ENCODE results near the gene CXXC4. TPM values are rescaled to one million over a fixed set of nuclear protein-coding genes. Genes with fewer than 3 reads are reported as not detected.
A peak's percentile ranks its signal among the peaks of the same experiment; 100 is the strongest.

CXXC4 gene
- polyA plus RNA-seq, 3 donors = not detected

- Mint-ChIP-seq H3K27me3 (ENCODE audit: low read depth in 3 of 3) (peaks cover 5 to 21% (median 9%) of the 10 kb centered on the region in 3 donors), H3K9me3 (peaks cover 0 to 2% (median 0%) of the 10 kb centered on the region in 7 donors), H3K36me3 (no peaks in the 10 kb centered on the region), H3K4me1 (no peaks in the 10 kb centered on the region), H3K27ac (no peak overlapping the region), H3K4me3 (peak overlapping the region in 1 of 2 donors; percentile 31)
- H2AFZ ChIP-seq (ENCODE audit: insufficient read depth, low read depth, low read length, poor library complexity, severe bottlenecking) = no peak overlapping the region
- H3K27me3 ChIP-seq (ENCODE audit: control insufficient read depth in 2 of 2, insufficient read depth in 2 of 2, low read length in 2 of 2) = peaks cover 15 to 32% of the 10 kb centered on the region in 2 donors
- H3K4me3 ChIP-seq (replicated peaks in 1 of 3; ENCODE audit: low read depth in 2 of 3, low read length in 3 of 3) = no peak overlapping the region
- no peak overlapping the region for H3K9ac ChIP-seq (ENCODE audit: insufficient read depth, low read length, poor library complexity, severe bottlenecking)
- H3K27ac ChIP-seq (ENCODE audit: low read depth in 1 of 2, low read length in 2 of 2) = no peak overlapping the region
- H3K79me2 ChIP-seq (ENCODE audit: insufficient read depth, low read length) = no peaks in the 10 kb centered on the region
- no peak for DNase-seq
- H3K9me3 ChIP-seq (replicated peaks in 1 of 2; ENCODE audit: control insufficient read depth in 1 of 2, insufficient read depth in 1 of 2, low read length in 2 of 2) = no peaks in the 10 kb centered on the region
- no peak overlapping the region for H3K4me2 ChIP-seq (replicated peaks; ENCODE audit: extremely low read depth, low read length, poor library complexity, severe bottlenecking)
- 95% methylated on average over 2 of the region's 2 CpGs for WGBS (ENCODE audit: insufficient coverage)
- no peaks in the 10 kb centered on the region for H4K20me1 ChIP-seq (ENCODE audit: insufficient read depth, low read length)
- no peaks in the 10 kb centered on the region for H3K4me1 ChIP-seq (ENCODE audit: control insufficient read depth in 1 of 2, insufficient read depth in 2 of 2, low read length in 2 of 2)
- intact Hi-C loops (cut with micrococcal nuclease) = no loop called here
- H3K36me3 ChIP-seq (replicated peaks in 1 of 2; ENCODE audit: control insufficient read depth in 1 of 2, insufficient read depth in 2 of 2, low read length in 2 of 2) = no peaks in the 10 kb centered on the region
- TF ChIP-seq, protein P1, sequence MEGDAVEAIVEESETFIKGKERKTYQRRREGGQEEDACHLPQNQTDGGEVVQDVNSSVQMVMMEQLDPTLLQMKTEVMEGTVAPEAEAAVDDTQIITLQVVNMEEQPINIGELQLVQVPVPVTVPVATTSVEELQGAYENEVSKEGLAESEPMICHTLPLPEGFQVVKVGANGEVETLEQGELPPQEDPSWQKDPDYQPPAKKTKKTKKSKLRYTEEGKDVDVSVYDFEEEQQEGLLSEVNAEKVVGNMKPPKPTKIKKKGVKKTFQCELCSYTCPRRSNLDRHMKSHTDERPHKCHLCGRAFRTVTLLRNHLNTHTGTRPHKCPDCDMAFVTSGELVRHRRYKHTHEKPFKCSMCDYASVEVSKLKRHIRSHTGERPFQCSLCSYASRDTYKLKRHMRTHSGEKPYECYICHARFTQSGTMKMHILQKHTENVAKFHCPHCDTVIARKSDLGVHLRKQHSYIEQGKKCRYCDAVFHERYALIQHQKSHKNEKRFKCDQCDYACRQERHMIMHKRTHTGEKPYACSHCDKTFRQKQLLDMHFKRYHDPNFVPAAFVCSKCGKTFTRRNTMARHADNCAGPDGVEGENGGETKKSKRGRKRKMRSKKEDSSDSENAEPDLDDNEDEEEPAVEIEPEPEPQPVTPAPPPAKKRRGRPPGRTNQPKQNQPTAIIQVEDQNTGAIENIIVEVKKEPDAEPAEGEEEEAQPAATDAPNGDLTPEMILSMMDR (IDR thresholded peaks at IDR 0.05) = no peak
These were observed 7.8 kb upstream of the CXXC4 start for GRCh38 chr4:104502471-104502870.

- Histone ChIP-seq H3K36me3 (replicated peaks in 1 of 2; ENCODE audit: control insufficient read depth in 1 of 2, insufficient read depth in 2 of 2, low read length in 2 of 2) (no peaks in the 10 kb centered on the region), H3K4me3 (replicated peaks in 1 of 3; ENCODE audit: low read depth in 2 of 3, low read length in 3 of 3) (no peak overlapping the region), H4K20me1 (ENCODE audit: insufficient read depth, low read length) (no peaks in the 10 kb centered on the region), H3K9me3 (replicated peaks in 1 of 2; ENCODE audit: control insufficient read depth in 1 of 2, insufficient read depth in 1 of 2, low read length in 2 of 2) (no peaks in the 10 kb centered on the region), H3K79me2 (ENCODE audit: insufficient read depth, low read length) (no peaks in the 10 kb centered on the region), H2AFZ (ENCODE audit: insufficient read depth, low read depth, low read length, poor library complexity, severe bottlenecking) (no peak overlapping the region), H3K4me2 (replicated peaks; ENCODE audit: extremely low read depth, low read length, poor library complexity, severe bottlenecking) (no peak overlapping the region), H3K27me3 (ENCODE audit: control insufficient read depth in 2 of 2, insufficient read depth in 2 of 2, low read length in 2 of 2) (peaks cover 24 to 42% of the 10 kb centered on the region in 2 donors), H3K27ac (ENCODE audit: low read depth in 1 of 2, low read length in 2 of 2) (no peak overlapping the region), H3K9ac (ENCODE audit: insufficient read depth, low read length, poor library complexity, severe bottlenecking) (no peak overlapping the region), H3K4me1 (ENCODE audit: control insufficient read depth in 1 of 2, insufficient read depth in 2 of 2, low read length in 2 of 2) (no peaks in the 10 kb centered on the region)
- Mint-ChIP-seq H3K9me3 (peaks cover 0 to 2% (median 0%) of the 10 kb centered on the region in 7 donors), H3K36me3 (no peaks in the 10 kb centered on the region), H3K27me3 (ENCODE audit: low read depth in 3 of 3) (peaks cover 9 to 24% (median 16%) of the 10 kb centered on the region in 3 donors), H3K27ac (no peak overlapping the region), H3K4me1 (no peaks in the 10 kb centered on the region), H3K4me3 (no peak overlapping the region)
- TF ChIP-seq, protein P1 (IDR thresholded peaks at IDR 0.05) = no peak
- intact Hi-C loops (cut with micrococcal nuclease) = no loop called here
- 80% methylated on average over 1 of the region's 3 CpGs for WGBS (ENCODE audit: insufficient coverage)
- DNase-seq = no peak
These were observed 6.6 kb upstream of the CXXC4 start for GRCh38 chr4:104501290-104501689.

Data from CD14-positive monocyte (primary cell).